HG02885 (cell line): ENCODE measurements around the gene FGD2.
"Not testable (repeated sequence)": the region's sequence is repeated elsewhere in the genome, so short reads cannot be mapped to it uniquely, and the experiment has no call there.

Source experiments
- ATAC-seq: cut with Tn5 transposase; IDR thresholded peaks from one replicate; pipeline ENCODE4 v1.9.1; 2021; ENCODE audit warnings: mild to moderate bottlenecking; ENCODE audit not compliant: unreplicated experiment, poor library complexity

Gene FGD2

DNA sequence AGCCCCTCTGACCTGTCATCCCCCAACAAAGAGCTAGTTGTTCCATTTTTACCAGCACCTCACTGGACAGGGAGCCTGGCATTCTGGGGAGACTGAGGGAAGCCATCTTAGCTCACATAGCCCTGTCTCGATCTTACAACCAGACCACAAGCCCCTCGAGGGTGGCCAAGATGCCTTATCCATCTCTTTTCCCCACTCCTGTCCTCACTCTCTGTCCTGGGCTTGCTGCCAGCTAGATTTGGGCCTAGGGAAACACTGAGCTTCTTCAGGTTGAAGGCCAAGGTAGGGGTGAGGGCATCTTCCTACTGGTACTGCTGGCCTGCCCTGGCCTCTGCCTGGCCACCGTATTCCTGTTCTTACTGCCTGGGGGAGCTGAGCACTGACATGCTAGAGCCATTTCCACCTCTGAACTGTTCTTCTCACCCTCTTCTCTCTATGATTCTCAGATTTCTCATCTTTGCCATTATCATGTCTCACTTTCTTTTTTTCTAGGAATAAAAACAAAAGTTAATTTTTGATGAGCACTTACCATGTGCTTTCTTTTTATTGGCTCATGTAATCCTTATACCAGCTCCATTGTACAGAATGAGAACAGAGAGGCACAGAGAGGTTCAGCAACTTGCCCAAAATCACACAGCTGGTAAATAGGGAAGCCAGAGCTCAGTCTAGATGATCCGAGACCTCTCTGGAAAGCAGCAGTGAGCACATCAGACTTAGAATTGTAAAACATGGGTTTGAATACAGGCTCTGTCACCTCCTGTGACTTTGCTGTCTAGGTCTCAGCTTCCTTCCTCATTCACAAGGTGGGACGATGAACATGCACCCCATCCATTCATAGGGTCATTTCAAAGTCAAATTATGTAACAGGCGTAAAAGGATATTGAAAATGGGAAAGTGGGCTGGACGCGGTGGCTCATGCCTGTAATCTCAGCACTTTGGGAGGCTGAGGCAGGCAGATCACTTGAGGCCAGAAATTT lies 28.7 kb downstream of the FGD2 start:
- ATAC-seq, result no peak

DNA sequence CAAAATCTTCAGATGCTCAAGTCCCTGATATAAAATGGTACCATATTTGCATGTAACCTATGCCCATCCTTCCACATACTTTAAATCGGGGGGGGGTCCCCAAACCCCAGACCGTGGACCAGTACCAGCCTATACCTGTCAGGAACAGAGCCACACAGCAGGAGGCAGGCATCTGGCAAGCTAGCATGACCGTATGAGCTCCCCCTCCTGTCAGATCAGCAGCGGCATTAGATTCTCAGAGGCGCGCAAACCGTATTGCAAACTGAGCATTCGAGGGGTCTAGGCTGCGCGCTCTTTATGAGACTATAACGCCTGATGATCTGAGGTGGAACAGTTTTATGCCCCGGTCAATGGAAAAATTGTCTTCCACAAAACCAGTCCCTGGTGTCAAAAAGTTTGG lies 30.7 kb downstream of the FGD2 start:
- no peak for ATAC-seq

DNA sequence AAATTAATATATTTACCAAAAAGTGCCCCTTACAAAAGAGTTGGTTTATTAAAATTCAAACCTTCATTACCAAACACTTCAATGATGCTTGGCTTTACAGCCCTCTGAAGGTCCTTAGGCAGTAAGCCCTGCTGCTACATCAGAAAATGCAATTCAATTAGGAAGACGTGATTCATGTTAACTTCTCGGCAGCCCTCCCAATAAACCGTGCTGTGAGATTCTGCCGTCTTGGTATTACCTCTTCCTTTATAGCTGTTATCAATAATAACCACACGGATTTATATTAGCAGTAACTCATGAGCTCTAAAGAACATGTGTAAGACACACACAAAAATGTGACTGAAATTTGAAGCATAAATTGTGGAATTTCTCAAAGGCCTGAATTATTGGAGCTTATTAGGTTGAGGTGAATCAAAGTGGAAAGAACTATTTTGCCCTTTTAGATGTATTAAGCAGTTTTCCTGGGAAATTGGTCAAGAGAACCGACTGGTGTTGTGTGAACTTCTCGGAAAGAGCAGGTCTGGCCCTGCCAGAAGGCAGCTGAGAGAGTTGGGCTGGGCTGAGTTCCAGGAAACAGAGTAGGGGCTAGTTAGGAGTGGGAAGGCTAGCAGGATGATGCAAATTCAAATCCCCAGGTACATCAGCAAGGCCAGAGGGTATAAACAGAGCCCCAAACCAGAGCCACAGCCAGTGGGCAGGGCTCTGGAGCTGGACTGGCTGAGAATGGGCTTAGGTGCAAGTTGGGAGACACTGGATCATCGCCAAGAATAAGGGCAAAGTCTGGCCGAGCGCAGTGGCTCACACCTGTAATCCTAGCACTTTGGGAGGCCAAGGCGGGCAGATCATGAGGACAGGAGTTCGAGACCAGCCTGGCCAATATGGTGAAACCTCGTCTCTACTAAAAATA lies 33.1 kb downstream of the FGD2 start:
- no peak for ATAC-seq

DNA sequence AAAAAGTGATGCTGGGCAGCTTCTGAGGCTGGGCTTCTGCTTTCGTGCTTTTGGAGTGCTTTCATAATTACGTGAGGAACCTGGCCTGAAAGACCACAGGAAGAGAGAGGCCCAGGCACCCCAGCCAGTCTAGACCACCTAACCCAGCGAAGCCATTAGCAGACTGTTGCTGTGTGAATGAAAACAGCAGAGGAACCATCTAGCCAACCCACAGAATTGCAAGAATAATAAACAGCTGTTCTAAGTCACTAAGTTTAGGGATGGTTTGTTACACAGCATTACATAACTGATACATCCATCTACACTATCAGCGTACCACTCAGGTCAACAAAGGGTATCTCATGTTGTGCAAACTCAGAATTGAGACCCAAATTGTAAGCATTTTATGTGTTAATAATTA lies 34.5 kb downstream of the FGD2 start:
- ATAC-seq, result no peak

DNA sequence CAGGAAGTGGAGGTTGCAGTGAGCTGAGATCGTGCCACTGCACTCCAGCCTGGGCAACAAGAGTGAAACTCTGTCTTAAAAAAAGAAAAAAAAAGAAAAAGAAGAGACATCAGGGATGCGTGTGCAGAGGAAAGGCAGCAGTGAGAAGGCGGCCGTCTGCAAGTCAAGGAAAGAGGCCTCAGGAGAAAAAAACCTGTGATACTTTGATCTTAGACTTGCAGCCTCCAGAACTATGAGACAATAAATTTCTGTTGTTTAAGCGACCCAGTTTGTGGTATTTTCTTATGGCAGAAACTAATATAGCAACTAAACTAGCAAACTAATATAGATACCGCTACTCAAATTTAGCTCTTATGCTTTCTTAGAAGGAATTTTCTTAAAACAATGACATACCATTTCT lies 36.1 kb downstream of the FGD2 start:
- ATAC-seq, result no peak

DNA sequence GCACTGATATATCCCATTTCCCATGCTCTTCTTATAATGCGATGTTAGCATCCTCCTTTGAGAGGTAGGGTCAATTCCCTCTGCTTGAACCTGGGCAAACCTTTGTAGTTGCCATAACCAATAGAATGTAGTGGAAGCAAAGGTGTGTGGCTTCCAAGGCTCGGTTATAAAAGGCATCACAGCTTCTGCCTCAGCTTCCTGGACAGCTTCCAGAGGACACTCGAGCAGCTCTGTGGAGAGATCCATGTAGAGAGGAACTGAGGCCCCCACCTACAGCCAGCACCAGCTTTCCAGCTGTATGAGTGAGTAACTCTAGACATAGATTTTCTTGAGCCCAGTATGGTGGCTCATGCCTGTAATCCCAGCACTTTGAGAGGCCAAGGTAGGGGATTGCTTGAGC lies 36.7 kb downstream of the FGD2 start:
- ATAC-seq, result no peak

DNA sequence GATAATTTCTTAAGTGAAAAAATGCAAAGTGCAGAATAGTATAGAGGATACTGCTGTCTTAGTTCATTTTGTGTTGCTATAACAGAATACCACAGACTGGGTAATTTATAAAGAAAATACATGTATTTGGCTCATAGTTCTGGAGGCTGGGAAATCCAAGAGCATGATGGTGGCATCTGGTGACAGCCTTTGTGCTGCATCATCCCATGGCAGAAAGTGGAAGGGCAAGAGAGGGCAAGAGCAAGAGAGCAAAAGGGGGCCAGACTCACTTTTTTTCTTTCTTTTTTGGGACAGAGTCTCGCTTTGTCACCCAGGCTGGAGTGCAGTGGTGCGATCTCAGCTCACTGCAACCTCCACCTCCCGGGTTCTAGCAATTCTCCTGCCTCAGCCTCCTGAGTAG lies 37.6 kb downstream of the FGD2 start:
- ATAC-seq, result not testable (repeated sequence)

DNA sequence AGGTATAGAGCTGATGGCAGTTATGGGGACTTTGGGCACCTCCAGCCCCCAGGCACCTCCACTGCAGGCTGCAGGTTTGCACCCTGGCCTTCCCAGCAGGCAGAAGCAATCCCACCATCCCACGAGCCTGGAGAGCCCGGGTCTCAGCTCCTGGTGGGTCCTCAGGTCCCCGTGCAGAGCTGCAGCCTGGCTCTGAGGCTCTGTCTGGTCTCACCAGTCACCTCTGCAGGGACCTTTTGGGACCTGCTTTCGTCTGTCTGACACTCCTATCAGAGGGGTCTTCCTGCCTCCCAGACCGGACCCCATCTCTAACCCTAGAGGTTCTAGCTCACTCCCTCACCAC lies 41.9 kb downstream of the FGD2 start:
- ATAC-seq, result no peak

DNA sequence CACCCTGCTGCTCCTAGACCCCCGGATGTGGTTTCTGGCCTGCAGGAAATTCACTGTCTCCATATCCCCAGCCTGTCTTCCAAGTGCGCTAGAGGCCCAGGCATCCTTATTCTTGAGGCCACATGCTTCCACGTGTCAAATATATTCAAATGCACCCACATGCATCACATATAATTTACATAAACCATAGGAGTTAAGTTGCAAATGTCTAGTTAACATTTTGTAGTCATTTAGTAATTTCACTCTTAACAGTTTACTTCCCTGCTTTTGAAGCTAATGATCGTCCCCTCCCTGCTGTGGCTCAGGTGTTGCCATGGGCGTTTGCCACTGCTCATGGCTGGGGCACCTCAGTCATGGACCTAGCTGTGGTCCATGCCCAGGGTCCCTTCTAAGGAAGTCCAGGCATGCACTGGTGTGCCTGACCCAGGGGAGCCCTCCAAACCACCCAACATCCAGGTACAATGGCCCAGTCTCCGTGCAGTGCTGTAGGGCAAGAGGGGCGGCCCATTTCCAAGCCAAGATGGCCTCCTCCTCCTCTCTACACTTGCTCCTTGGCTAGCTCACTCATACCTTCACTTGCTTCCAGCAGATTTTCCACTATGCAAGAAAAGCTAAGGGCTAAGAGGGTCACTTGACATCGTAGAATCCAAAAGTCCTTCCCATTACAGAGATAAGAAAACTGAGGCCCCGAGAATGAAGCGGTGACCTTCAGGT lies 42.4 kb downstream of the FGD2 start:
- ATAC-seq, result no peak

DNA sequence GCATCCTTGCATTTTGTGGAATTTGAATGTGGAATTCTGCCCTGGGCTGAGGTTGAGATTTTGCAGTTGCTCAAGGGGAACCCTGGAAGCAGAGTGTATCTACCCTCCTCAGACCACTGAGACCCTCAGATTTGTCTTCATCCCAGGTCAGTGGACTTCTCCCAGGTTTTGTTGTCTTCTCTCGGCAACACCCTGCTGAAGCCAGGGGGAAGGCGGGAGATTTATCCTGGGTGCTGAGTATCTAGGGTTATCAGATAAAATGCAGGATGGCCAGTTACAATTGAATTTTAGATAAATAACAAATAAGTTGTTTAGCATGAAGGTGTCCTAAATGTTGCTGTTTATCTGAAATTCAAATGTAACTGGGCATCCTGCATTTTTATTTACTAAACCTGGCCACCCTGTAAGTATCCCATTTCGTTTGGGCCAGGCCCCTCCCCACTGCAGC lies 43.0 kb downstream of the FGD2 start:
- no peak for ATAC-seq

DNA sequence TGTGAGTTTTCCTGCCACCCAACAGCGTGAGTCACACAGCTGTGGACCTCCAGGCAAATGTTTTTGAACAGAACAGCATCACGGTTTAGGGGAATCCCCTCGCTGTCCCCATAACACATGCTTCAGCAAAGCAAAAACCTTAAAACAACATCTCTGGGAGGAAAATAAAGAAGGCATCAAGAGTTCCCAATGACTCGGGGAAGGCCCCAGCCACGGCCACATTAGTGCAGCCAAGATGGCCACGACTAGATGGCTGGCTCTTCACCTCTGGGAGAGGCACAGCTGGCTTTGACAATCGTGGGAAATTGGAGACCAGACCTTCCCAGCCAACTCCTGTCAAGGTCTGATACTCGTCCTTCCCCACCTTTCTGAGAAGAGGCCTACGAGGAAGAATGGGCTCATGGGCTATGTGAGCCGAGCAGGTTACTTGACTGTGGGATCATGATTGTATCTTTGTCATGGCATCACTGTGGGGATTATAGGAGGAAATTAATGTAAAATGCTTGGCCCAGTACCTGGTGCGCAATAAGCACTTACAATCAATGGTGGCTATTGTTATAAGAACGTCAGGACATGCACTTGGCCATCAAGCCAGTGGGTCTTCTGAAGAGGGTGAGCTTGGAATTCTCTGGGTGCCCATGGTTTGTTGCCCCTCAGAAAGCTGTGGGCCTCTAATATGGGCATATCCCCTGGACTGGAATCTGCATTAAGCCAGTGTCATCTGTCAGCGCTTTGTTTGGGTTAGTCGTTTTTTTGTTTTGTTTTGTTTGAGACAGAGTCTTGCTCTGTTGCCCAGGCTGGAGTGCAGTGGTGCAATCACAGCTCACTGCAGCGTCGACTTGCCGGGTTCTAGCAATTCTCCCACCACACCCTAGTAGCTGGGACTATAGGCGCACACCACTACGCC lies 43.6 kb downstream of the FGD2 start:
- peak; percentile 43 for ATAC-seq

DNA sequence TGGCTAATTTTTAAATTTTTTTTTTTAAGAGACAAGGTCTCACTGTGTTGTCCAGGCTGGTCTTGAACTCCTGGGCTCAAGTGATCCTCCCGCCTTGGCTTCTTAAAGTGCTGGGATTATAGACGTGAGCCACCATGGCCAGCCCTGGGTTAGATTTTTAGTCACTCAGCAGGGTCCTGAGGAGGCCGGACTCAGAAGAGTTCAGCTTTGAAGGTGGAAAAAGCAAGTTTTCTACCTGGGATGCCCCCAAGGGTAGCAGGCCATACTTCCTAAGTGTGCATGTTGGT lies 44.2 kb downstream of the FGD2 start:
- no peak for ATAC-seq

DNA sequence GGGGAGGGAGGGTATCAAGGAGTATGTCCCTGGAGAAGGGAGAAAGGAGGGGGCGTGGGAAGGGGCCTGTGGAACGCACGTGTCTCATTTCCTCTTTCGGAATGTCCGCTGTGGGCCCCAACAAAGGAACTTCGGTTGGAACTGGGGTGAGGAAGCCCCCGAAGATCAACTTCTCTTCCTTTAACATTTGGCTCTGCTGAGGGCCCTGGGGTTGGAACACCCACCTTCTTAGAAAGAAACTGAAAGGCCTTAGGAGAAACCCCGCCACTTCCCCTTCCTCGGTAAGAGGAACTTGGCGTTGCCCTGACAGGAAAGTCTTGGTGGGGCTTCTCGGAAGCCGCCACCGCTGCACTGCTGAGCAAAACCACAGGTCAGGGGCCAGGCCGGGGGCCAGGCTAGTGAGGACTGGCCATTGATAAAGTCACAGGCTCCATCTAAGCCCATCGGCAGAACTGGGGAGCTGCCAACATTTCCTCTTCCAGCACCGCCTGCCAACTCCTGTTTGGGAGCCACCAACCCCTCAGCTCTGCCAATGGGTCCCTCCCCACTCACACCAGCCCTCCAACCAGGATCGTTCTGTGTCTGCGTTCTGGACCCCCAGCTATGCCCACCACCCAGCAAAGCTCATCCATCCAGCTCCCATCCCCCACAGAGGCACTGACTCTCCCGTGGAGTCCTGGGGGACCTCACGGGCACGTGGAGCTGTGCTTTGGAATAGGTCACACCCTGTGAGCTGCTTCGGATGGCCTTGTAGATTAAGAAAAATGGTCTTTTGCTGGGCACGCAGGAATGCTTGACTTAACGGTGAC lies 44.8 kb downstream of the FGD2 start:
- ATAC-seq, result peak; percentile 44

DNA sequence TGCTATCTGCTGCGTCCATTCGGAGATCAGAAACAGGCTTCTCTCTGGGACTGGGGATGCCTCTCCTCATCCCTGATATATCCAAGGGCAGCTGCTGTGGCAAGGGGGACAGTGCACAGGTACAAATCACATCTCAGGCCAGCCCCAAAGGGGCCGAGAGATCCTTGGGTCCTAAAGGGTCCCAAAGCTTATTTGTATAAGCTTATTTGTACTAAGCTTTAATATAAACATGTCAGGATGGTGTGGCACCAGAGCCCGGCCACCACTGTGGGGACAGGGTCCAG lies 45.3 kb downstream of the FGD2 start:
- ATAC-seq, result no peak

DNA sequence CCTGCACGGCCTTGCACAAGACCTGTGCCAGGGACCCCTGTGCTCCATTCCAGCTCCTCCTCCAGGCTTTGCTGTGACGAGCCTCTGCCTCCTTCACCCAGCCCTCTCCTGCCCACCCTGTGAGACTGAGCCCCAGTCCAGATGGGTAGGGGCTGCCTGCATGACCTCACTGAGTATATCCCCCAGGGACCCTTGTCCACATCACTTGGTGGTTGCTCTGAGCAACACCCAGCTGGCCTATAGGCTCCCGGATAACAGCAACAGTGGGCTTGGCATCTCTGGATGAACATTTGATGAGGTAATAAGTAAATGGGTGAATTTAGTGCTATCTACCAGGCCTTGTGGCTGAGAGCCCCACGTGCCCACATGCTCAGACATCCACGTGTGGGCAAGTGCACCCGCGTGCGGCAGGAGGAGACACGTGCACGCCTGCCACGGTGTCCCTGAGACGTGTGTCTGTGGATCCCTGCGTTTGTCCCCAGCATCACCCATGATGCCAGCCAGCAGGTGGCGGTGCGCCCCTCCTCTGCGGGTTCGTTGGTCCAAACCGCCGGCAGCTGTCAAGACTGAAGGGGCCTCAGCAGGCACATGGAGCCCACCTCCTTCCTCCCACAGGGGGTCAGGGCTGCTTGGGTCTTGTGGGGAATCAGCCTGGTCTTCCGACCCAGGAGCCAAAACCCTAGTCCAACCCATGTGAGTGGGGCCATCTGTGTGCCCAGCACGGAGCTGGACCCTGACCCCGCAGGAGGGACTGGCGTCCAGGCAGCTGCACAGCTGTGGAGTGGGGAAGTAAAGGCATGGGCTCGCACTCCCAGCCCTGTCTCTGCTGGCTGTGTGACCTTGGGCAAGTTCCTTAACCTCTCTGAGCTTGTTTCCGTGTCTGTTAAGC lies 45.9 kb downstream of the FGD2 start:
- peak; percentile 51 for ATAC-seq

DNA sequence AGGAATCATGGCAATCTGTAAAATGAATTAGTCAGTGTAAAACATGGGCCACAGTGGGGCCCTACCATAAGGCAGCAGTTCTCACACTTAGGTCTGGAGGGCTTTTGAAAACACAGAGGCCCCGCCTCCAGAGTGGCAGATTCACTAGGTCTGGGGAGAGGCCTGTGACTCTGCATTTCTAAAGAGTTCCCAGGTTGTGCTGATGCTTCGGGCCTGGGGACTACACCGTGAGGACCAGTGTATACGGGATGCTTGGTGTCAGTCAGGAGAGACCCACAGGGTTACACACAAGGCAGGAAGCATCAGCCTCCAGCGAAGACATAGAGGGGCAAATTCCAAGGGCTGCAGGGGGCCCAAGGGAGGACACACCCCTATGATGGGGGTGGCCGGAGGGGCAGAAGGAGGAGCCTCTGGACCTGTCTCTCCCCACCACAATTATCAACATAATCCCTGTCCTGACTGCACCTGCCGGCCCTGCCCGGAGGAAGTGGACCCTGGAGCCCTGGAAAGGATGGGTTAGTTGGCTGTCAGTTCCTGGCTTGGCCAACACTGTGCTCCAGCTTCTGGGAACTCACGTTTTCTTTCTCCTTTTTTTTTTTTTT lies 46.7 kb downstream of the FGD2 start:
- ATAC-seq, result no peak

DNA sequence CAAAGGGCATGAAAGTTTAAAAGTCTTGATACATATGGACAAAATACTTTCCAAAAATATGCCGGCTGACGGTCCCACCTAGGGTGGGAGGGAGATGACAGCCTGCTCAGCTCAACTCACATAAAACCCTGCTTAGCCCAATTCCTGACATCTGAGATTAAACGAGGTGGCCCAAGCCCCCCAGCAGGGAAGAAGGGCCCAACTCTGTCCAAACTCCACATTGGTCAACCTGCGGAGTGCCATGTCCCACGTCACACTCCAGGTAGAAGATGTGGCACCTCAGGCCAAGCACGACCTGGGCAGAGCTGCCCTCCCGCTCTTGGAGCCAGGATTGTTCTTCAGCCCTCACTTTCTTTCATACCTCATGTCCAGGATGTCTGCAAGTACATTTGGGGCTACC lies 48.2 kb downstream of the FGD2 start:
- ATAC-seq, result no peak

DNA sequence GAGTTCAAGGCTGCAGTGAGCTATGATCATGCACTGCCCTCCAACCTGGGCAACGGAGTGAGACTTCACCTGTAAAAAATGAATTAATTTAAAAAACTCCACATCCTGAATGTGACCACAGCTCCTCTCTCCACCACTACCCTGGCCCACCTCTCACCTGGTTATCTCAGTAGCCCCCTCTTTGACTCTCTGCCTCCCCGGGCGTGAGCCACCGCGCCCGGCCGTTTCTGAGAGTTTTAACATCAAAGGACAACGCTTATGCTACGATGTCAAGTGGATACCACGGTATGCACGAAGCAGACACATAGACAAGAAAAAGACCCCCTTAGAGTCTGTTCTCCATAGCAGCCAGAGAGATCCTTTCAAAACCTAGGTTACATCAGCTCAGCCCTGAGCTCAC lies 48.7 kb downstream of the FGD2 start:
- ATAC-seq, result no peak
